NCI-H2081 (cell line): ENCODE results near the gene MTHFD1.

Experiments used
- DNase-seq, 2 experiments: peaks; one replicate each; lab custom pipeline; 2025; lab: John Stamatoyannopoulos, UW

Gene MTHFD1

GRCh38 chr14:64407329-64407728, 19.2 kb downstream of the MTHFD1 start:
- DNase-seq: no peak

DNA sequence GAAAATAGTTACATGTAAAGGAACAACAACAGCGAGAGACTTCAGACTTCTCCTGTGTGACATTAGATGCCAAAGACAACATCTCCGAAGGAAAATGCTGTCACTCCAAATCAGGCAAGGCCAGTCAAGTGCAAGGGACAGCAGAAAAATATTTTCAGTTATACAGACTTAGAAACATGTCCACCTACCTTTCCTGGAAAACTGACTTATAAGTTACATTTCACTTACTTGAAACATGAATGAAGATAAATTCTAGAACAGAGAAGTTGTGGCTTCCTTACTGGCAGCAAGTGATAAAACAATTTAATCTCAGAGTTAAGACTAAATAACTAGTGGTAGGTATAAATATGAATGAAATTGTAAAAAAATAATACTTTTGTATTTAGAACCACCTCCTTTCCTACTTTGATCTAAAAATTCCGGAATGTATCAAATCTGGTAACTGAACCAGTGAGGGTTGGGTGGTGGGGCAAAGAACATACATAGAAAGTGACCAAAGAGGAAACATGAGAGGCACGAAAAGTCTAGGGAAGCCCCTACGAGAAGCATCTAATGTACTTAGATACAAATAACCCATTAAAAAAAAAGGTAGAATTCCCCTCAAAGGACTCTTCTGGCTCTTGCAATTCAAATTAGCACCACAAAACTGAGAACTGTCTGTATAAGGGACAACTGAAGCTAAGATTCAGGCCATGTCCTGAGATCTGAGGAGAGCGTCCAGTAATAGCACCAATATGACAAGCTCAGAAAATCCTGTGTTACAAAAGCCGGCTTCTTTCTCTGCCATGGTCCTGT, 21.2 kb downstream of the MTHFD1 start:
- DNase-seq: no peak

DNA sequence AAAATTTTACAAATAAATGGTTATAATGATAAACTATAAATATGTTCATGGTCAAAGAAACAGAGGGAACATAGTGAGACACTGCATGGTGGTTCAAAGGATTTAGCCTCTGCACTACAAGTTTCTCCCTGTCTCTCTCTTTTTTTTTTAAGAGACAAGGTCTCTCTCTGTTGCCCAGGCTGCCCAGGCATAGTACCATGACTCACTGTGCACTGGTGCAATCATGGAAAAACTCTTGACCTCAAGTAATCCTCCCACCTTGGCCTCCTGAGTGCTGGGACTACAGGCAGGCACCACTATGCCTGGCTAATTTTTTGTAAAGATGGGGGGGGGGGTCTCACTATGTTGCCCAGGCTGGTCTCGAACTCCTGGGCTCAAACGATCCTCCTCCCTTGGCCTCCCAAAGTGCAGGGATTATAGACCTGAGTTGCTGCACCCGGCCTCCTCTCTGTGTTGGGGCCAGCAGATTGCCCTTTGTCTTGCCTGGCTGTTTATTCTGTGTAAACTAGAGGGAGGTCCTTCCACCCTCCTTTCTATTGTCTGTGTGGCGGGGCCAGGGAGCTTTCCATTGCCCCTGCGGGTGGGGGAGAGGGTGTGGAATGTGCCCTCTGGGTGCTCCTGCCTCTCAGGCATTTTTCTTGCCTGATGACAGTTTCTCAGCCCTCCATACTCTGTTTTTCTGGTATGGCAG, 22.1 kb downstream of the MTHFD1 start:
- DNase-seq: peak in 1 of 2 experiments; percentile 3

- DNase-seq: no peak
These were observed 22.8 kb downstream of the MTHFD1 start for GRCh38 chr14:64411001-64411400.

- no peak for DNase-seq
These were observed 24.1 kb downstream of the MTHFD1 start for GRCh38 chr14:64412237-64412636.

- no peak for DNase-seq
These were observed 28.3 kb downstream of the MTHFD1 start for GRCh38 chr14:64416348-64416932.

- no peak for DNase-seq
These were observed 29.1 kb downstream of the MTHFD1 start for GRCh38 chr14:64417055-64417770.

DNA sequence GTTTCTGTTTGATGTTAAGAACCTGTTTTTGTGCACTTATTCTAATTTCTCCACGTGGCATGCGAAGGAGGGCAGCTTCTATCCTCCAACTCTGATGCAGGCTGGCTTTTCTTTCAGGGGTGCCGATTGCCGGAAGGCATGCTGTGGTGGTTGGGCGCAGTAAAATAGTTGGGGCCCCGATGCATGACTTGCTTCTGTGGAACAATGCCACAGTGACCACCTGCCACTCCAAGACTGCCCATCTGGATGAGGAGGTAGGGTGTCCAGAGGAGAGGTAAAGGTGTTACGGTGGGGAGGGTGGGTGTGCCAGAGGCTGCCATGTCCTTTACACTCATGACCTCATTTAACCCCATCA, 29.6 kb downstream of the MTHFD1 start:
- no peak for DNase-seq

- no peak for DNase-seq
These were observed 30.9 kb downstream of the MTHFD1 start for GRCh38 chr14:64419003-64419402.

GRCh38 chr14:64421166-64421565, 33.0 kb downstream of the MTHFD1 start:
- no peak for DNase-seq

DNA sequence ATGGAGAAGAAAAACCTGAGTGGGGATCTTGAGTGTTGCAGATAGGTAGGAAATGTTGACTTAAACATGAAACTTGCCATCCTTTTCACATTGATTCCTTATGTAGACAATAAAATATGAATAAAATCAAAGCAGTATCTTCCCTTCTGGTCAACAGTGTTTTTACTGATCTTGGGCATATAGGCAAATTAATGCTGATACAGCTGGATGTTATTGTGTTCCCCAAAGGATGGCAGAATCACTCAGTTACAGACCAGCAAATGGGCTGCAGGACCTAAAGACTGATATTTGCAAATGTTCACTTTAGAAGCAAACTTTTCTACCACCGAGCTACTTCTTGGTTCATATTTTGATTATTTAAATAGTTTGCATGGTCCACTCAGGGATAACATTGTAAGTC, 33.9 kb downstream of the MTHFD1 start:
- DNase-seq: no peak

DNA sequence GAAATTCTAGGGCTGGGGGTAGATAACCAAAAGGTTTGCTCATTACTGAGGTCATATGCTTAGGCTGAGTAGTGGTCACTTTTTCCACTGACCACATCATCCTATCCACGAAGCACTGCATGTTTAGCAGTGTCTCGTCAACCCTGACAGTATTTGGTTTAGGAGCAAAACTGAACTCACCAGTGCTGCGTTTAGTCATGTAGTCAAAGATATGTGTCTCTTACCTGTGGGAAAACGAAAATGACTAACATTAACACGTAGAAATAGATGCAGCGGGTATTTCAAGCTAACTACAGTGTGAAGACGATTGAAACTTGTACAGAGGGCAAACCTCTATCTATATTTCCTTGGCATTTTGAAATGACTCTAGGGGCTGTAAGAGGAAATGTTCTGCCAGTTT, 34.6 kb downstream of the MTHFD1 start:
- DNase-seq: no peak

GRCh38 chr14:64423987-64424386, 35.8 kb downstream of the MTHFD1 start:
- no peak for DNase-seq

DNA sequence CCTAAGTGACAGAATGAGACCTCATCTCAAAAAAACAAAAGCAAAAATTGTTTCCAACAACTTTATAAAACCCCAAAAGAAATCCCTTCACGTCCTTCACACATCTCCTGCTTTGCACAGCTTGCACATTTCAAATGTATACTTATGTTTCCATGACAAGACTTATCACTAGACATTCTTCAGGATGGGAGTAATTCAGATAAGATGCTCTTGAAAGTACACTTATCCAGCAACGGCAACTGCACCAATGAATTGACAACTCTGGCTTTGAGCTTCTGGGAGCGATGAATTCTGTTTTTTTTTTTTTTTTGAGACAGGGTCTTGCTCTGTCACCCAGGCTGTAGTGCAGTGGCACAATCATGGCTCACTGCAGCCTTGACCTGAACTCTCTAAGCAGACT, 46.4 kb downstream of the MTHFD1 start:
- no peak for DNase-seq

- no peak for DNase-seq
These were observed 50.2 kb downstream of the MTHFD1 start for GRCh38 chr14:64438181-64438841.

GRCh38 chr14:64439141-64439540, 51.0 kb downstream of the MTHFD1 start:
- DNase-seq: no peak

DNA sequence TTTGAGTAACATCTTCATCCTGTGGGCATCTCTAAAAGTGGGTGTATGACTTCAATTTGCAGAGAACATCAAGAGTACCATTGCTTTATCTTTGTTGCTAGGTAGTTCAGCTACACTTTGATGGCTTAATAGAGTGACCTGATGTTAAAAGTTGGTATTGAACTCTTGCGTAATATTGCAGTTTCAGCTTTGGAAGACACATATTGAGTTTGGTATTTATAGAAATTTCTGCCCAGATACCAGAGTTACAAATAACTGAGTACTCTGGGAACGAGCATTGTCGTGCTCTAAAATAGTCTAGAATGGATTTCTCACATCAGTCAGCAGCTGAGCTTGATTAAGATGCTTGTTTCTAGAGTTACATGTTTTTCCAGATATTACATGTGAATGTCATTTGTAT, 52.3 kb downstream of the MTHFD1 start:
- DNase-seq: no peak

DNA sequence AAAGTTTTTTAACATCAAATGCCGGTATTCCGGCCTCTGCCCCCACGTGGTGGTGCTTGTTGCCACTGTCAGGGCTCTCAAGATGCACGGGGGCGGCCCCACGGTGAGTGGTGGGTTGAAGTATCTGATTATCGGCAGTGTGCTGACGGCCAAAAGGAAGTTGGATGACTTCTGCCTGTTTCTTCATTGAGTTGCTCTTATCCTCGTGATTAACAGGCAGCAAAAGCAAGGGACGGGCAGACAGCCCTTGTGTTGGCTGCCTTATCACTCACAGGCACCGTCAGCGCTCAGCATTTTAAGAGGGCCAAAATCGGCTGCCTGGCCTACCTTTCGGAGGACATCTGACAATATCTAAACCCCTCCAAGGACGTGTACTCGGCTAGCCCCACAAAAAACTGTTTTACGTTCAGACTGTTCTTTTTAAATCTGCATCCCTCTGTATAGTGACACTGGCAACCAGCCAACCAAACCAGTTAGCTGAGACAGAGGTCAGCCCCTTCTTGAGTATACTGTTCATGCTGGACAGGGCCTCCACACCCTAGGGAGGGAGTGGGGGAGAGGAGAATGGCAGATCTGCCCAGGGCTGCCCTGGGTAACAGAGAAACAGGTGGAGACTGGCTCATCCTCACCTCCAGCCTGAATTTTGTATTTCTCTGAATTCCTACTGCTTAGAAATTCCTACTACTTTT, 54.3 kb downstream of the MTHFD1 start:
- no peak for DNase-seq

- no peak for DNase-seq
These were observed 56.0 kb downstream of the MTHFD1 start for GRCh38 chr14:64444140-64444539.

DNA sequence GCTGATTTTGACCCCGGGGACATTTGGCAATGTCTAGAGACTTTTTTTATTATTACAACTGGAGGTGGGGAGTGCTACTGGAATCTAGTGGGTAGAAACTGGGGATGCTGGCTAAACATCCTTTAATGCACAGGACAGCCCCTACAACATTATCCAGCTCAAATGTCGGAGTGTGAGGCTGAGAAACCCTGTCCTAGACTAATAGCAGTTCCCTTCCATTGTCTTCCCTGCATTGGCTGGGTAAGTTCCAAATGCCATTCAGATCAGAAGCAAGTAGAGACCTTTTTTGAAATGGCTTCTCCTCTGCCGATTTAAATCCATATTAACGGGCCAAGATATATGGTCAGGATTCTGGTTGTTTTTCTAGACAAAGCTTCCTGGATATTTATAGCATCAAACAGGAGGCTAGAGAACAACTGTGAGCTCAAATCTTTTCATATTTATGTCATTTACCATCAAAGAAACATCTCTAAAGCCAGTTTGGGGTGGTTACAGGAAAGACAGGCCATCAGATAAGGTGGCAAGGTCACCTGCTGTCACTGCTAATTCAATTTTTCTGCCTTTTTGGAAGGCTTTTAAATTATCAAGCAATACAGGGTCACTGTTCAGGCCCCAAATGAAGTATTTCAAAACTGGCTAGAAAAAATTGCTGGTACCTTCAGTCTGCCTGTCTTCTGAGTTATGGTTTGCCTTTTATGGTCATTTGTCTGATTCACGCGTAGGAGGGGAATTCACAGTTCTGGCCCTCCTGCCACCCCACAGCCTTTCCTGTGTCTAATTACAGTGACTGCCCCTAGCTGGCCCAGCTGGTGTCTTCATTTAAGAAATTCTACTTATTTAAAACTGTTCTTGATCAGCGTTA, 57.1 kb downstream of the MTHFD1 start:
- DNase-seq: peak in 1 of 2 experiments; percentile 16
